ENCODE measurements around the gene DNM1L. TPM values are rescaled to one million over a fixed set of nuclear protein-coding genes. Genes with fewer than 3 reads are reported as not detected.
"Not testable (repeated sequence)": the region's sequence is repeated elsewhere in the genome, so short reads cannot be mapped to it uniquely, and the experiment has no call there.

The DNM1L gene
- total RNA-seq, 2 donors from 2014 or later: 27.2 to 35.9 TPM

DNA sequence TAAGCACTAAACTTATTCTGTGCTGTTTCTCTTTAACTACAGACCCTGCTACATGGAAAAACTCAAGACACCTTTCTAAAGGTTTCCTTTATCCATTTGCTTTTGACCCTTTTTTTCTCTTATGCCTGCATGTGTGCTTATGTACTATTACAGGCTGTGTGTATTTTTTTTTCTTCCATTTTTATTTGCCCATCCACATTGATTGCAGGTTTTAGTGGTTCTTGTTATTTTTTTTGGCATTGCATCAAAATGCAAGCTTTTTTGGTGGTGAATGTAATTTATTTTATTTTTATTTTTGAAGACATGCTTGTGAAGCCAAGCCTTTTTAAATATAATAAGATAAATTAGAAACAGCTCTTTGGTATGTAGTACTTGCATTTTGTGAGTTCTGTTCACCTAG, 26.7 kb downstream of the DNM1L start:
- H3K9me3 ChIP-seq: no peaks in the 10 kb centered on the region
- H3K4me1 ChIP-seq: peaks cover 13% of the 10 kb centered on the region
- H3K27me3 ChIP-seq: no peaks in the 10 kb centered on the region
- ATAC-seq (no peak), DNase-seq (no peak)
- TF ChIP-seq POLR2A (IDR thresholded peaks at IDR 0.05): no peak
- TF ChIP-seq, protein P1, sequence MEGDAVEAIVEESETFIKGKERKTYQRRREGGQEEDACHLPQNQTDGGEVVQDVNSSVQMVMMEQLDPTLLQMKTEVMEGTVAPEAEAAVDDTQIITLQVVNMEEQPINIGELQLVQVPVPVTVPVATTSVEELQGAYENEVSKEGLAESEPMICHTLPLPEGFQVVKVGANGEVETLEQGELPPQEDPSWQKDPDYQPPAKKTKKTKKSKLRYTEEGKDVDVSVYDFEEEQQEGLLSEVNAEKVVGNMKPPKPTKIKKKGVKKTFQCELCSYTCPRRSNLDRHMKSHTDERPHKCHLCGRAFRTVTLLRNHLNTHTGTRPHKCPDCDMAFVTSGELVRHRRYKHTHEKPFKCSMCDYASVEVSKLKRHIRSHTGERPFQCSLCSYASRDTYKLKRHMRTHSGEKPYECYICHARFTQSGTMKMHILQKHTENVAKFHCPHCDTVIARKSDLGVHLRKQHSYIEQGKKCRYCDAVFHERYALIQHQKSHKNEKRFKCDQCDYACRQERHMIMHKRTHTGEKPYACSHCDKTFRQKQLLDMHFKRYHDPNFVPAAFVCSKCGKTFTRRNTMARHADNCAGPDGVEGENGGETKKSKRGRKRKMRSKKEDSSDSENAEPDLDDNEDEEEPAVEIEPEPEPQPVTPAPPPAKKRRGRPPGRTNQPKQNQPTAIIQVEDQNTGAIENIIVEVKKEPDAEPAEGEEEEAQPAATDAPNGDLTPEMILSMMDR (IDR thresholded peaks at IDR 0.05): no peak
- no peaks in the 10 kb centered on the region for H3K36me3 ChIP-seq (replicated peaks in 1 of 2; ENCODE audit: insufficient read depth in 1 of 2, low read depth in 2 of 2)
- intact Hi-C loops (cut with DNase I): no loop called here
- no peak overlapping the region for H3K4me3 ChIP-seq
- H3K27ac ChIP-seq: no peak overlapping the region

DNA sequence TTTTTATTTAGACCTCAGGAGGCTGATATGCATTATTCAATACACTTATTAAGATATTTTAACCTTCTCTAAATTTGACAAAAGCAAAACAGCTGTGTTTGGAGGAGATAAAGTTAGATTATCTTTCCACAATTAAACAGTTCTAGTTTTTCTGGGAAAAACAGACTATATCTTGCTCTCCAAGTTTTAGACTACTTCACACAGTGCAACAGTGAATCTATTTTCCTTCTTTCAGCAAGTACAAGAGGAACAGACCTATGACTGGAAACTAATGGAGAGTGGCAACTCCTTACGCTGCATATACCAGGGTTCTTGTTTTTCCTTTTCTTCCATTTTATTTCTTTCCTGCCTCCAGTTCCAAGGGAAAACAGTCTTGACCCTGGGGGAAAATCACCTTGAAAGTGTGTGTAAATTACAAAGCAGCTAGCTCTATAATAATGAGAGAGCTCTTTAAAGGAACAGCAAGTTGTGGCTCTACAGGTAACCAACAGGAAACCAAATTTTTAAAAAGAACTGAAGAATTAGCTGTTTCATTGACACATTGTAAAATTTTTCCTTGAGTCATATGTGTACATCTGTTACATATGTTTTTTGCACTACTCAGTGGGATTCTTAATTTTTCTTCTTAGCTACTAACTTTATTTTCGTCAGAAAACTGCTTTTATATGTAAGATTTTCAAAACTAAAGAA, 27.4 kb downstream of the DNM1L start:
- intact Hi-C loops (cut with DNase I): no loop called here
- DNase-seq (no peak), ATAC-seq (no peak)
- Histone ChIP-seq H3K4me1 (peaks cover 13% of the 10 kb centered on the region), H3K27me3 (no peaks in the 10 kb centered on the region), H3K4me3 (no peak overlapping the region), H3K27ac (no peak overlapping the region), H3K9me3 (no peaks in the 10 kb centered on the region), H3K36me3 (replicated peaks in 1 of 2; ENCODE audit: insufficient read depth in 1 of 2, low read depth in 2 of 2) (peaks cover 0 to 3% of the 10 kb centered on the region in 2 donors)
- TF ChIP-seq, protein P1 (IDR thresholded peaks at IDR 0.05): no peak
- no peak for TF ChIP-seq POLR2A (IDR thresholded peaks at IDR 0.05)
- WGBS, 2 donors: 61 to 72% methylated on average over 2 of the region's 2 CpGs

DNA sequence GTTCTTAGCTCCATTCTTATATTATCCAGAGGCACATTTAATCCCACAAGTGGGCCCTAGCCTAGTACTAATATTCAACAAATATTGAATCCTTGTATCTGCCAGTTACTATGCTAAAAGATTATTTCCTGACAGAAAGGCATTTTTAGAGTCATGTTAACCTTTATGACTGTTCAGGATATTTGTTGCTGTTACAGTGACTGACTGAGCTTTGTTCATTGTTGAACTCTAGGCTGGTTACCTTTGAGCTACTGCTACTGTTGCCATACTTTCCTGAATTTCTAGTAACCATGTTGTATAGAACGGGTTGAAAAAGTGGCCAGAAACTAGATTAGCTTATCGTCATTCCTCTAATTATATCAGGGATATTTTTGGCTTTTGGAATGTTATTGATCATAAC, 29.8 kb downstream of the DNM1L start:
- H3K36me3 ChIP-seq (replicated peaks in 1 of 2; ENCODE audit: insufficient read depth in 1 of 2, low read depth in 2 of 2): peaks cover 0 to 5% of the 10 kb centered on the region in 2 donors
- no peaks in the 10 kb centered on the region for H3K27me3 ChIP-seq
- 44 to 77% methylated on average over 2 of the region's 2 CpGs for WGBS, 2 donors
- intact Hi-C loops (cut with DNase I): no loop called here
- H3K9me3 ChIP-seq: no peaks in the 10 kb centered on the region
- no peak overlapping the region for H3K27ac ChIP-seq
- H3K4me1 ChIP-seq: peaks cover 13% of the 10 kb centered on the region
- no peak overlapping the region for H3K4me3 ChIP-seq
- ATAC-seq (no peak), DNase-seq (no peak)
- no peak for TF ChIP-seq POLR2A (IDR thresholded peaks at IDR 0.05)
- TF ChIP-seq, protein P1 (IDR thresholded peaks at IDR 0.05): no peak

DNA sequence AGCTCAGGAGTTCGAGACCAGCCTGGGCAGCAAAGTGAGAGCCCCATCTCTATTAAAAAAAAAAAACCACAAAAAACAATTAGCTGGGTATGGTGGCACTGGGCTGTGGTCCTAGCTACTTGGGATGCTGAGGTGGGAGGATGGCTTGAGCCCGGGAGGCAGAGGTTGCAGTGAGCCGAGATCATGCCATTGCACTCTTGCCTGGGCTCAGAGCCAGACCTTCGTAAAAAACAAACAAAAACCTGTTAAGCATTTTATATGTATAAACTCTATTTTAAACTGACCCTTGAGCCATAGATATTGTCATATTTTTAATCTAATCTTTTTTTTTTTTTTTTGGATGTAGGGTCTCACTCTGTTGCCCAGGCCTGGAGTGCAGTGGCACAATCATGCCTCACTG, 35.7 kb downstream of the DNM1L start:
- intact Hi-C loops (cut with DNase I): no loop called here
- 57 to 72% methylated on average over 4 of the region's 4 CpGs for WGBS, 2 donors
- H3K9me3 ChIP-seq: no peaks in the 10 kb centered on the region
- H3K4me3 ChIP-seq: no peak overlapping the region
- ATAC-seq (no peak), DNase-seq (no peak)
- no peaks in the 10 kb centered on the region for H3K27me3 ChIP-seq
- TF ChIP-seq, protein P1 (IDR thresholded peaks at IDR 0.05): no peak
- no peak for TF ChIP-seq POLR2A (IDR thresholded peaks at IDR 0.05)
- H3K27ac ChIP-seq: no peak overlapping the region
- H3K36me3 ChIP-seq (replicated peaks in 1 of 2; ENCODE audit: insufficient read depth in 1 of 2, low read depth in 2 of 2): peaks cover 0 to 5% of the 10 kb centered on the region in 2 donors
- H3K4me1 ChIP-seq: no peaks in the 10 kb centered on the region

DNA sequence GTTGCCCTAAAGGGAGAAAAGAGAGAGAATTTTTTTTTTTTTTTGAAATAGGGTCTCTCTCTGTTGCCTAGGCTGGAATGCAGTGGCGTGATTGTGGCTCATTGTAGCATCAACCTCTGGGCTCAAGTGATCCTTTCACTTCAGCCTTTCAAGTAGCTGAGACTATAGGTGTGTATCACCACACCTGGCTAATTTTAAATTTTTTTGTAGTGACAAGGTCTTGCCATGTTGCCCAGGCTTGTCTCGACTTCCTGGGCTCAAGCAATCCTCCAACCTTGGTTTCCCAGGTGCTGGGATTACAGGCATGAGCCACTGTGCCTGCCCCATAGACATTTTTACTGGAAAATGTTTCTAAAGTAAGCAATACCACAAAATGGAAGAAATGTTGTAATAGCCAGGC, 39.8 kb downstream of the DNM1L start:
- WGBS, 2 donors: 100% methylated on average over 2 of the region's 2 CpGs
- Histone ChIP-seq H3K27me3 (no peaks in the 10 kb centered on the region), H3K4me1 (no peaks in the 10 kb centered on the region), H3K9me3 (no peaks in the 10 kb centered on the region), H3K4me3 (no peak overlapping the region), H3K36me3 (replicated peaks in 1 of 2; ENCODE audit: insufficient read depth in 1 of 2, low read depth in 2 of 2) (peaks cover 0 to 4% of the 10 kb centered on the region in 2 donors), H3K27ac (no peak overlapping the region)
- TF ChIP-seq, protein P1 (IDR thresholded peaks at IDR 0.05): no peak
- no peak for TF ChIP-seq POLR2A (IDR thresholded peaks at IDR 0.05)
- ATAC-seq (no peak), DNase-seq (no peak)
- intact Hi-C loops (cut with DNase I): no loop called here

DNA sequence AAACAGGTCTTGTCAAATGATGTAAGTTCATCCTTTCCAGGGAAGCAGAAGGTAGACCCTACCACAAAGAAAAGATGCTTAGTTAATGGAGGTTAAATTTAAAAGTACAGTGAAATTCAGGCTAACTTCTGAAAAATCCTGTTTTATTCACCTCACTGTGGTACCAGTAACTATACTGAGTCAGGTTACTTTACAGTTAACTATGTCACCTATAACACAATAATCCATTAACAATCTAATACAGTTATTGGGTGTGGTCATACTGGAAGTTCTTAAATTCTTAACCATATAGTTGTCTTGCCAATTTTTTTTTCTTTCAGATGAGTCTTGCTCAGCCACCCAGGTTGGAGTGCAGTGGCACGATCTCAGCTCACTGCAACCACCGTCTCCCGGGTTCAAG, 46.2 kb downstream of the DNM1L start:
- not testable (repeated sequence) for ATAC-seq

More for the DNA sequence above, 46.2 kb downstream of the DNM1L start:
- DNase-seq; H3K4me3 ChIP-seq; H3K27me3 ChIP-seq; H3K9me3 ChIP-seq; H3K27ac ChIP-seq; H3K4me1 ChIP-seq; intact Hi-C loops (cut with DNase I); H3K36me3 ChIP-seq (replicated peaks in 1 of 2; ENCODE audit: insufficient read depth in 1 of 2, low read depth in 2 of 2): not testable (repeated sequence)
- WGBS, 2 donors: 97 to 98% methylated on average over 3 of the region's 3 CpGs

Data from body of pancreas (tissue), 4 donors.